Transverse colon (tissue), 4 donors: ENCODE results near the gene LAMTOR2.

Source experiments
- POLR2A ChIP-seq: fragments of 450-650 bp; IDR thresholded peaks from one replicate; pipeline ENCODE4 v1.6.1; 2016; ENCODE audit warnings: antibody characterized with exemption, mild to moderate bottlenecking, moderate library complexity
- POLR2AphosphoS5 ChIP-seq, 3 donors: sonication (generic); formaldehyde crosslinking; IDR thresholded peaks; one replicate each; pipeline ENCODE4 v1.6.1; 2016; ENCODE audit warnings: antibody characterized with exemption in 3 of 3
- TF ChIP-seq, protein P1 (sequence below), 5 experiments: fragments of 200-600 bp in 3 of 5; fragments of 450-650 bp in 2 of 5; sonication (generic) in 3 of 5; IDR thresholded peaks; 1 replicate in 2 of 5; 2 replicates in 3 of 5; pipeline ENCODE4 v1.5.1; 2016 to 2017; ENCODE audit warnings: antibody characterized with exemption in 5 of 5, inconsistent platforms in 3 of 5, mild to moderate bottlenecking in 2 of 5, moderate library complexity in 1 of 5

DNA sequence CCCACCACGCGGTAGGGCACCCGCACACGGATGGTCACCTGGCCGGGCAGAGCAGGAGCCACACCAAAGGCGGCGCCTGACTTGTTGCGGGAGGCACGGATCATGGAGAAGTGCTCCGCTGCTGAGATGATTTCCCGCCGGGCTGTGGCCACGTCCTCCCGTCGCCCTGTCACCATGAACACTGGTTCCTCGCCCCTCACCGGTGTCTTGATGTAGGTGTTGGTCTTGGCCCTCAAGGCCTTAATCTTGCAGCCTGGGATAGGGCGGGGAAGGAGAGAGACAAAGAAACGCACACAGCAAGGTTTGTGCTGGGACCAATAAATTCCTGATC is 22.8 kb downstream of the LAMTOR2 start:
- TF ChIP-seq, protein P1, sequence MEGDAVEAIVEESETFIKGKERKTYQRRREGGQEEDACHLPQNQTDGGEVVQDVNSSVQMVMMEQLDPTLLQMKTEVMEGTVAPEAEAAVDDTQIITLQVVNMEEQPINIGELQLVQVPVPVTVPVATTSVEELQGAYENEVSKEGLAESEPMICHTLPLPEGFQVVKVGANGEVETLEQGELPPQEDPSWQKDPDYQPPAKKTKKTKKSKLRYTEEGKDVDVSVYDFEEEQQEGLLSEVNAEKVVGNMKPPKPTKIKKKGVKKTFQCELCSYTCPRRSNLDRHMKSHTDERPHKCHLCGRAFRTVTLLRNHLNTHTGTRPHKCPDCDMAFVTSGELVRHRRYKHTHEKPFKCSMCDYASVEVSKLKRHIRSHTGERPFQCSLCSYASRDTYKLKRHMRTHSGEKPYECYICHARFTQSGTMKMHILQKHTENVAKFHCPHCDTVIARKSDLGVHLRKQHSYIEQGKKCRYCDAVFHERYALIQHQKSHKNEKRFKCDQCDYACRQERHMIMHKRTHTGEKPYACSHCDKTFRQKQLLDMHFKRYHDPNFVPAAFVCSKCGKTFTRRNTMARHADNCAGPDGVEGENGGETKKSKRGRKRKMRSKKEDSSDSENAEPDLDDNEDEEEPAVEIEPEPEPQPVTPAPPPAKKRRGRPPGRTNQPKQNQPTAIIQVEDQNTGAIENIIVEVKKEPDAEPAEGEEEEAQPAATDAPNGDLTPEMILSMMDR (IDR thresholded peaks at IDR 0.05) = no peak
- TF ChIP-seq POLR2A (no peak), POLR2AphosphoS5 (IDR thresholded peaks at IDR 0.05) (no peak)
